Upper lobe of left lung (tissue), 6 donors: ENCODE data around the gene NUMBL. TPM values are rescaled to one million over a fixed set of nuclear protein-coding genes. Genes with fewer than 3 reads are reported as not detected.

Source experiments
- ATAC-seq, 2 donors: fragments of 200-7000 bp; cut with Tn5 transposase; one replicate each; pipeline ENCODE4 v1.9.1; 2022; ENCODE audit warnings: mild to moderate bottlenecking in 2 of 2, moderate library complexity in 2 of 2; ENCODE audit not compliant: low FRiP score in 2 of 2
- DNase-seq, 2 donors: peaks; one replicate each; pipeline ENCODE4 v3.0.0-alpha.2; 2019 to 2020
- H3K27ac ChIP-seq, 4 donors: fragments of 200-600 bp; sonication (generic); one replicate each; pipeline ENCODE4 v1.5.1; 2016 to 2019
- H3K27me3 ChIP-seq, 4 donors: fragments of 200-600 bp; sonication (generic); one replicate each; pipeline ENCODE4 v1.5.1; 2017 to 2019
- H3K36me3 ChIP-seq, 4 donors: fragments of 200-600 bp; sonication (generic); one replicate each; pipeline ENCODE4 v1.5.1; 2016 to 2019
- H3K4me1 ChIP-seq, 4 donors: fragments of 200-600 bp; sonication (generic); one replicate each; pipeline ENCODE4 v1.5.1; 2018 to 2019
- H3K4me3 ChIP-seq, 4 donors: fragments of 200-600 bp; sonication (generic); one replicate each; pipeline ENCODE4 v1.5.1; 2017 to 2019; ENCODE audit warnings: mild to moderate bottlenecking in 2 of 4, moderate library complexity in 1 of 4
- H3K9me3 ChIP-seq, 4 donors: fragments of 200-600 bp; sonication (generic); one replicate each; pipeline ENCODE4 v1.5.1; 2018 to 2019
- EP300 ChIP-seq, 4 donors: sonication (generic); formaldehyde crosslinking; IDR thresholded peaks; one replicate each; pipeline ENCODE4 v1.5.1; 2017; ENCODE audit warnings: antibody characterized with exemption in 4 of 4, control low read depth in 2 of 4
- POLR2A ChIP-seq, 4 donors: fragments of 450-650 bp; IDR thresholded peaks; one replicate each; pipeline ENCODE4 v1.5.1; 2016 to 2017; ENCODE audit warnings: antibody characterized with exemption in 4 of 4, mild to moderate bottlenecking in 2 of 4
- POLR2AphosphoS5 ChIP-seq, 2 donors: sonication (generic); formaldehyde crosslinking; IDR thresholded peaks; one replicate each; pipeline ENCODE4 v1.5.1; 2017; ENCODE audit warnings: antibody characterized with exemption in 2 of 2
- WGBS, 2 donors: methylation state at CpG; one replicate each; pipeline ENCODE4 v1.1.5; 2017 to 2018; 5-methylcytosine and 5-hydroxymethylcytosine counted together
- small RNA-seq, 4 donors: library from RNA; depleted of rRNA; stranded (forward); fragments of <200 nt; gene quantifications; one replicate each; pipeline ENCODE3, GENCODE V24; 2016
- total RNA-seq, 6 donors: library from RNA; depleted of rRNA in 4 of 6; stranded (reverse); fragments of >200 nt in 4 of 6; gene quantifications; one replicate each; pipeline versions ENCODE4 v1.1.0 to v1.2.1, GENCODE V29; 2016 to 2021
- TF ChIP-seq, protein P1 (sequence below), 6 experiments: fragments of 450-650 bp in 4 of 6; fragments of 200-600 bp in 2 of 6; sonication (generic) in 2 of 6; IDR thresholded peaks; one replicate each; pipeline ENCODE4 v1.5.1; 2016 to 2019; ENCODE audit warnings: antibody characterized with exemption in 6 of 6
- donor health status: DM: no; HTN: no; CAD: no; lungs with moderate emphysema.
- donor health status: DM: no; HTN: yes; CAD: no; lungs with severe emphysema.

The NUMBL gene
- total RNA-seq, 6 donors from 2014 or later, result 18.0 to 133 (median 23.8) TPM

DNA sequence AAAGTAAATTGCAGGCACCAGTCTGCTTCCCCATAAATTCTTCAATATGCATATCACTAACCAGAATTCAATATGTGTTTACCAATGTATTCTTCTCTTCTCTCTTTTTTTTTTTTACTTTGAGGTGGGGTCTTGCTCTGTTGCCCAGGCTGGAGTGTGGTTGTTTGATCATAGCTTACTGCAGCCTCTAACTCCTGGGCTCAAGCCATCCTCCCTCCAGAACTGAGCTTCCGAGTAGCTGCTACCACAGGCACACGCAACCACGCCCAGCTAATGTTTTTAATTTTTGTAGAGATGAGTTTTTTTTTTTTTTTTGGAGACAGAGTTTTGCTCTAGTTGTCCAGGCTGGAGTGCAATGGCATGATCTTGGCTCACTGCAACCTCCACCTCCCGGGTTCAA lies 72.5 kb downstream of the NUMBL start:
- no peak for TF ChIP-seq POLR2AphosphoS5 (IDR thresholded peaks at IDR 0.05)
- H3K4me3 ChIP-seq, result no peak overlapping the region

DNA sequence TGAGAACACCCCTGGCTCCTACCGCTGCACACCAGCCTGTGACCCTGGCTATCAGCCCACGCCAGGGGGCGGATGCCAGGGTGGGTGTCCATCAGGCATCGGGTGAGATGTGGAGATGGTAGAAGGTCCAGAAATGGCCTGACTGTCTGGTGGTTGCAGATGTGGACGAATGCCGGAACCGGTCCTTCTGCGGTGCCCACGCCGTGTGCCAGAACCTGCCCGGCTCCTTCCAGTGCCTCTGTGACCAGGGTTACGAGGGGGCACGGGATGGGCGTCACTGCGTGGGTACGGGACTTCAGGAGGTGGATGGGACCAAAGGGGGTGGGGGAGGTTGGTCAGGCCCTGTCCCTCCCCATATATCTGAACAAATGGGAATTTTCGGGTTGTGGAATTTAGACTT lies 73.5 kb downstream of the NUMBL start:
- Histone ChIP-seq H3K9me3 (no peaks in the 10 kb centered on the region), H3K27me3 (peaks cover 0 to 9% (median 0%) of the 10 kb centered on the region in 4 donors), H3K27ac (no peak overlapping the region), H3K4me1 (peaks cover 13 to 26% (median 18%) of the 10 kb centered on the region in 4 donors), H3K4me3 (no peak overlapping the region), H3K36me3 (peaks cover 3 to 21% (median 10%) of the 10 kb centered on the region in 4 donors)
- no peak for ATAC-seq
- peak in 1 of 2 donors; percentile 68 for DNase-seq
- TF ChIP-seq POLR2AphosphoS5 (IDR thresholded peaks at IDR 0.05) (no peak), EP300 (IDR thresholded peaks at IDR 0.05) (no peak), POLR2A (IDR thresholded peaks at IDR 0.05) (no peak)
- TF ChIP-seq, protein P1, sequence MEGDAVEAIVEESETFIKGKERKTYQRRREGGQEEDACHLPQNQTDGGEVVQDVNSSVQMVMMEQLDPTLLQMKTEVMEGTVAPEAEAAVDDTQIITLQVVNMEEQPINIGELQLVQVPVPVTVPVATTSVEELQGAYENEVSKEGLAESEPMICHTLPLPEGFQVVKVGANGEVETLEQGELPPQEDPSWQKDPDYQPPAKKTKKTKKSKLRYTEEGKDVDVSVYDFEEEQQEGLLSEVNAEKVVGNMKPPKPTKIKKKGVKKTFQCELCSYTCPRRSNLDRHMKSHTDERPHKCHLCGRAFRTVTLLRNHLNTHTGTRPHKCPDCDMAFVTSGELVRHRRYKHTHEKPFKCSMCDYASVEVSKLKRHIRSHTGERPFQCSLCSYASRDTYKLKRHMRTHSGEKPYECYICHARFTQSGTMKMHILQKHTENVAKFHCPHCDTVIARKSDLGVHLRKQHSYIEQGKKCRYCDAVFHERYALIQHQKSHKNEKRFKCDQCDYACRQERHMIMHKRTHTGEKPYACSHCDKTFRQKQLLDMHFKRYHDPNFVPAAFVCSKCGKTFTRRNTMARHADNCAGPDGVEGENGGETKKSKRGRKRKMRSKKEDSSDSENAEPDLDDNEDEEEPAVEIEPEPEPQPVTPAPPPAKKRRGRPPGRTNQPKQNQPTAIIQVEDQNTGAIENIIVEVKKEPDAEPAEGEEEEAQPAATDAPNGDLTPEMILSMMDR (IDR thresholded peaks at IDR 0.05), result no peak
- 94% methylated on average over 16 to 17 of the region's 17 CpGs for WGBS, 2 donors

More for the DNA sequence above, 72.5 kb downstream of the NUMBL start:
- H3K4me1 ChIP-seq, result peaks cover 13 to 24% (median 18%) of the 10 kb centered on the region in 4 donors
- WGBS, 2 donors, result 91 to 98% methylated on average over 4 of the region's 4 CpGs
- no peak overlapping the region for H3K27ac ChIP-seq
- no peak for ATAC-seq
- peaks cover 0 to 9% (median 0%) of the 10 kb centered on the region in 4 donors for H3K27me3 ChIP-seq
- DNase-seq, result no peak
- H3K9me3 ChIP-seq, result no peaks in the 10 kb centered on the region
- peaks cover 3 to 28% (median 14%) of the 10 kb centered on the region in 4 donors for H3K36me3 ChIP-seq

- Histone ChIP-seq H3K27ac (no peak overlapping the region), H3K36me3 (peaks cover 3 to 15% (median 7%) of the 10 kb centered on the region in 4 donors), H3K9me3 (no peaks in the 10 kb centered on the region), H3K4me3 (no peak overlapping the region), H3K27me3 (peaks cover 0 to 9% (median 0%) of the 10 kb centered on the region in 4 donors), H3K4me1 (peaks cover 16 to 31% (median 22%) of the 10 kb centered on the region in 4 donors)
- ATAC-seq (no peak), DNase-seq (no peak)
- TF ChIP-seq POLR2AphosphoS5 (IDR thresholded peaks at IDR 0.05) (no peak), EP300 (IDR thresholded peaks at IDR 0.05) (no peak), POLR2A (IDR thresholded peaks at IDR 0.05) (no peak)
- TF ChIP-seq, protein P1 (IDR thresholded peaks at IDR 0.05), result no peak
- WGBS, 2 donors, result 81 to 94% methylated on average over 5 of the region's 5 CpGs
These were observed 74.3 kb downstream of the NUMBL start for GRCh38 chr19:40616178-40616577.

Small RNAs within 50 kb of the gene (small RNA-seq; reads per million reads assigned to genes)
- gene RNU6-195P, result 0 reads per million in 4 donors

Other genes starting within 250 kb of the NUMBL start
- gene SERTAD3, start 246.3 kb downstream of the NUMBL start, total RNA-seq, result 10 to 100 TPM in 5 of 6 donors, 1 to 10 TPM in 1; 8.9 to 44.5 (median 21.9) TPM
- gene BLVRB, start 224.9 kb downstream of the NUMBL start, total RNA-seq, result 100 to 1,000 TPM in 5 of 6 donors, 10 to 100 TPM in 1; 77.5 to 379 (median 223) TPM
- 1 to 10 TPM in 1 of 6 donors, under 1 TPM in 5; 0.33 to 8.4 (median 0.67) TPM for gene SPTBN4, start 223.7 kb downstream of the NUMBL start, total RNA-seq
- 100 to 1,000 TPM in 2 of 6 donors, 10 to 100 TPM in 4; 60.6 to 232 (median 90.2) TPM for gene SHKBP1, start 113.8 kb downstream of the NUMBL start, total RNA-seq
- 100 to 1,000 TPM; 125 to 541 (median 401) TPM for gene LTBP4, start 89.3 kb downstream of the NUMBL start, total RNA-seq
- gene COQ8B, start 26.2 kb upstream of the NUMBL start, total RNA-seq, result 100 to 1,000 TPM in 2 of 6 donors, 10 to 100 TPM in 4; 46.2 to 142 (median 65.4) TPM
- 10 to 100 TPM; 38.4 to 76.0 (median 55.2) TPM for gene ITPKC, start 26.5 kb upstream of the NUMBL start, total RNA-seq
- gene ACTMAP, start 59.8 kb upstream of the NUMBL start, total RNA-seq, result 10 to 100 TPM; 16.0 to 28.4 (median 21.5) TPM
- 10 to 100 TPM; 32.4 to 90.1 (median 55.3) TPM for gene SNRPA, start 60.6 kb upstream of the NUMBL start, total RNA-seq
- gene MIA, start 84.9 kb upstream of the NUMBL start, total RNA-seq, result 1 to 10 TPM in 3 of 6 donors, not detected in 3; 1.2 to 5.2 (median 2.1) TPM
- 10 to 100 TPM; 39.9 to 78.5 (median 58.6) TPM for gene RAB4B, start 87.6 kb upstream of the NUMBL start, total RNA-seq
- gene EGLN2, start 108.5 kb upstream of the NUMBL start, total RNA-seq, result 100 to 1,000 TPM; 170 to 353 (median 211) TPM
- 10 to 100 TPM in 1 of 6 donors, 1 to 10 TPM in 4, not detected in 1; 1.5 to 11.6 (median 2.9) TPM for gene CYP2A6, start 159.8 kb upstream of the NUMBL start, total RNA-seq
- gene CYP2A7, start 191.6 kb upstream of the NUMBL start, total RNA-seq, result 1 to 10 TPM in 1 of 6 donors, under 1 TPM in 2, not detected in 3; 0.59 to 1.8 (median 0.71) TPM